Activated T-cell treated with anti-CD3 and anti-CD28 coated beads for 24 hours (primary cell): ENCODE results near the gene LY6G6C.

Experiments
- DNase-seq: peaks from one replicate; pipeline ENCODE4 v3.0.0-alpha.2; 2020; ENCODE audit warnings: low read depth

Gene LY6G6C

DNA sequence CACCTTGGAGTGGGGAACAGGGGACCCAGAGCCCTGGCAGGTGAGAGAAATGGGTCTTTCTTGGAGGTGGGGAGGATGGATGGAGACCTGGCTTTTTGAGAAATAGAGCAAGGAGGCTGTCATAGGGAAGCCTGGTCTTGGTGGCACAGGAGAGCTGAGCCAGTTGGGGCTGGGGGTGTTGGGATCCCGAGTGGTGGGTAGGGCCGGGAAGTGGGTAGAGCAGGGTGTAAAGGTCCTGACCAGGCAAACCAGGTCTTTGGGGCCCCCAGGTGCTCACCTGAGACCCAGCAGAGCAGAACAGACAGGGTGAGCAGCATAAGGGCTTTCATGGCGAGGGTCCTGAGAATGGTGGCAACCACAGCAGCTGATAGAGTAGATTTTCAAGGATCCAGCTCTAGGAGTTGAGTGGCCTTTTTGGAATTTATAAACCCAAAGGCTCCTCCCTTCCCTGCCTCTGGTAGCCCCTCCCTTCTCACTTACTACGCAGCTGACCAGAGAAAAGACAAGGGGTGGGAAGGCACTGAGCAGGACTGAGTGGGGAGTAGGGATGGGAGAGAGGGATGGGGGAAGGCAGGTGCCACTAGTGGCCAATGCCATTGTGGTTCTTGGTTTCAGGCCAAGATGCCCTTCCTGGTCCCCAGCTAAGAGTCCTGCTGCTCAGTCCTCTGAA lies at the start of gene LY6G6C:
Gene LY6G6C, minus strand, starts transcription at position 396 of the 670 bp plus-strand sequence. Its CDS starts 67 bp downstream, at position 329.
- DNase-seq: no peak

GRCh38 chr6:31770860-31771259 lies 49.3 kb upstream of the LY6G6C start:
- no peak for DNase-seq

DNA sequence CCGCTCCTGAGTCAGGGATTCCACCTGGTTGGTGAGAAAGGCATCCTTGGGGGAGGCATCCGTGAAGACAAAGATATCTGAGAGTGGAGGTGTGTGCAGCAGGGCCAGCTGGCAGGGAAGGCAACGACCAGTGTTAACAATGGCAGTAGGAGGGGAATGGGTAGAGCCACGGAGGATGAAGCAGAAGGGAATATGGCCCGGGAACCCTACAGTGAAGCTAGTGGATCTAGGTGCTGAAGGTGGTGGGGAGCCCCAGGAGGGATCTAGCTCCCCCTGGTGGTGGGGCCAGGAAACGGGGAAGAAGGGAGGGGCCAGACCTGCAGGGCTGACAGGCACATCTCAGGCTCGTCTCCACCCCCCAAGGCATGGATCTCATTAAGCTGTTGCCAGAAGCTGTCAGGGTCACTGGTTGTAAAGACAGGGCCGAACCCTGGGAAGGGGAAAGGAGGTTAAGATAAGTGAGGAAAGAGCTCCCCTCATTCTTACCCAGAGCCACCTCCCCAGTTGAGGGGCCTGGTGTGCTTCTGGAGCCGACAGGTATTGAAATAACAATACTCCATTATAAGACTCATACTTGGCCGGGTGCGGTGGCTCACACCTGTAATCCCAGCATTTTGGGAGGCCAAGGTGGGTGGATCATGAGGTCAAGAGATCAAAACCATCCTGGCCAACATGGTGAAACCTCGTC lies 48.3 kb upstream of the LY6G6C start:
- peak; percentile 76 for DNase-seq

GRCh38 chr6:31768363-31769257 lies 47.1 kb upstream of the LY6G6C start:
- no peak for DNase-seq

- DNase-seq: no peak
Measured at GRCh38 chr6:31767096-31767645, 45.6 kb upstream of the LY6G6C start.

DNA sequence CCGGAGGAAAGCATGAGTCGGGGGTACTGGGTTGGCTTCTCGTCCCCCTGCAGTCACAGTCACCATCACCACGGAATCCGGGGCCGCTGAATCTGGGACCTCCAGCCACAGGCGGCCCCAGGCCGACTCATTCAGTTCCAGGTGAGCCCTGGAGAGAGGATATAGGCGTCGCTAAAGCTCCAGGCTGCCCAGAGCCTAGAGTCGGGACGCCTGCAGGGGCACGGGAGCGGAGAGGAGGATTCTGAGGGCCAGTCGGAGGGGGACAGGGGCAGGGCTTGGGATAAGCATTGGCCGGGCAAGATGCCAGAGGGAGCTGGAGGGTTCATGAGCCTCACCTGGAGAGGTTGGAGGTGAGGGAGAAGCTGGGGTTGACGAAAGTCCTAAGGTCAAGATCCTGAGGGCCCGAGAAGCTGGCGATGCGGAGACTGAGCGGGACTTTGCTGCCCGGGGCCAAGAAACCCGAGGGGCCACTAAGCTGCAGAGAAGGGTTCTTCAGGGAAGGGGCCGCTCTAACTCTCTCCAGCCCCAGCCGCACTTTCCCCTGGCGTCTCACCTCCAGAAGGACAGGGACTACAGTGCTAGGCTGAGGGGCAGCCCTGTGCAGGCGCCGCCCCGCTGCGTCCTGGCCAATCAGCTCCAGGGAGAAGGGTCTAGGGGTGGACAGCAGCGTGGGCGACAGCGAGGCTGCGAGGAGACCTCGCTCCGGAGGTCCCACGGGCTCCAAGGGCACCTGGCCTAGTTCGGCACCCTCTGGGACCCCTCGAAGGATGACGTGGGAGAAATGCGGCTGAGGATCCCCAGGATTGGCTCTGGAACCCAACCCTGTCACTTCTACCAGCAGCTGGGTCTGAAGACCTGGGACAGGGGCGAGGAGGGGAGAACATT lies 44.6 kb upstream of the LY6G6C start:
- DNase-seq: no peak

DNA sequence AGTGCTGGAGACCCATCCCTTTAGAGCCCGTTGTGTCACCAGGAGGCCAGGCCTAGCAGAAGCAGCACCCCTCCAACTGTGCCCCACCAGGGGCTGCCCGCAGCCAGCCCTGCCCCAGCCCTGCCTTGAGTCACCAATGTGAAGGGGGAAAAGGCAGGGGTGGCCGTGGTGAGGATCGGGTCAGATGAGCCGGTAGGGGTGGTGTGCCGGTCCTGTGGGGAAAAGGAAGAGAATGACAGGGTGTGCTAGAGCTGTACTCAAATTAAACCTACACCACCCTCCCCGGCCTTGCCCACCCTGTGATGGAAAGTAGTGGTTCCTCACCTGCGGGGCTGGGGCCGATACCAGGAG lies 44.0 kb upstream of the LY6G6C start:
- no peak for DNase-seq

- no peak for DNase-seq
Measured at GRCh38 chr6:31764198-31764597, 42.7 kb upstream of the LY6G6C start.

- DNase-seq: no peak
Measured at GRCh38 chr6:31763619-31763940, 42.0 kb upstream of the LY6G6C start.

DNA sequence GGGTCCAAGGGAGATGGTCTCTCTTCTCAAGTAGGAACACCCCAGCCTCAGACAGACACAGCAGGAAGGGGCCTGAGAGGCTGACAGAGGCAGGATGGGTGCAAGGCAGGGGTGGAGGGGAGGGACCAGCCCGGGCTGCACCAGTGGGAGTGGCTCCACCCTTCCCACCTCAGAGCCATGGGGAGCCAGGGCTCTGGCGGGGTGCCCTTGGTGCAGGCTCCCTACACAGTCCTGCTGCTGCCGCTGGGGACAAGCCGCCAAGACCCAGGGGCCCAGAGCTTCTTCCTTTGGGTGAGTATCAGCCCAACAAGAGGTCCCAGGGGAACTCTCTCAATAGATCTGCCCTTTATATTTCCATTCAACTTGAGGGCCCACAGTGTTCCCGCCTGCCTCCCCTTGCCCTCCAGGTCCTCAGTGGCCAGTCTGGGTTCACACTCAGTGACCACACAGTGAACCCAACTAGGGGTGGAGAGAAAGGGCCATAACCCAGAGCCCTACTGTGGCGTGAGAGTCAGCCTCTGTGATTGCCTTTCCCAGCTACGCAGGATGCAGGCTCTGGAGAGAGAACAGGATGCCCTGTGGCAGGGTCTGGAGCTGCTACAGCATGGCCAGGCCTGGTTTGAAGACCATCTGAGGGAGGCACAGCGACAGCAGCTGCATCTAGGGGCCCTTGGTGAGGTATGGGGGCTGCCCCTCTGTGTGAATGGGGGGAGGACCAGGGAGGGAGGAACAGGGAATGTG lies 41.5 kb upstream of the LY6G6C start:
- no peak for DNase-seq

GRCh38 chr6:31762356-31762755 lies 40.8 kb upstream of the LY6G6C start, which contains the start of gene SAPCD1:
TSS of gene SAPCD1 (plus strand) at chr6:31762656. CDS start at chr6:31763055, 399 bp downstream.
- DNase-seq: no peak

DNA sequence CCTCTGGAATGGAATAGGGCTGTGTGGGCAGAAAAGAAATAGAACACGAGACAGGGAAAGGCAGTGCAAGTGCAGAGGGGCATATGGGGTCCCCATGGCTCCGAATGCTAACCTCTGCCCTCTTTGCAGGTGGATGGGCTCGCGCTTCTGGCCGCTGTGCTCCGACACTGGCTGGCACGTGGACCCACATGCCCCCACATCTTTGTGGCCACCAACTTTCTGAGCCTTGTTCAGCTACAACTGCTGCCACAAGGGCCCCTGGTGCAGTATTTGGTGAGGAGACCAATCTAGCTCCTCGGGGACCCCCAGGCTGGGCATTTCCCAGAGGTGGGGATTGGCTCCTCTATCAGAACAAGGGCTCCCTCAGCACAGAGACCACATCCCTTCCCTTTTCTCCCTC lies 39.8 kb upstream of the LY6G6C start:
- DNase-seq: no peak

DNA sequence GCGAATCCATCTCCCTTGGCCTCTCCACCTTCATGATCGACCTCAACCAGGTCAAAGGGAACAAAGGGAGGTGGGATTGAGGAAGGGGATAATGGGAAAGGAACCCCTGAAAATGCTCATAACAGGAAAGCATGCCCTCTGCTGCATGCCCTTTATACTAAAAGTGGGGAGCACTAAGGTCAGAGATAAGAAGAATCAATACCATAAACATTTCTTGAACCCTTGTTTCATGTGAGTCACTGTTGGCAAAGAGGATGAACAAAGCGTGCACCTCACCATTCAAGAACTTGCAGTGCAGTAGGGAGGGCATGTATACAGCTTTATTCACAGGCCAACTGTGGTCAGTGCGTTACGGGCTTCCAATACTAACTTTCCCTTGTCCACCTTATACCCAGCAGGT lies 39.2 kb upstream of the LY6G6C start:
- no peak for DNase-seq

- DNase-seq: no peak
Measured at GRCh38 chr6:31758281-31758680, 36.7 kb upstream of the LY6G6C start.

DNA sequence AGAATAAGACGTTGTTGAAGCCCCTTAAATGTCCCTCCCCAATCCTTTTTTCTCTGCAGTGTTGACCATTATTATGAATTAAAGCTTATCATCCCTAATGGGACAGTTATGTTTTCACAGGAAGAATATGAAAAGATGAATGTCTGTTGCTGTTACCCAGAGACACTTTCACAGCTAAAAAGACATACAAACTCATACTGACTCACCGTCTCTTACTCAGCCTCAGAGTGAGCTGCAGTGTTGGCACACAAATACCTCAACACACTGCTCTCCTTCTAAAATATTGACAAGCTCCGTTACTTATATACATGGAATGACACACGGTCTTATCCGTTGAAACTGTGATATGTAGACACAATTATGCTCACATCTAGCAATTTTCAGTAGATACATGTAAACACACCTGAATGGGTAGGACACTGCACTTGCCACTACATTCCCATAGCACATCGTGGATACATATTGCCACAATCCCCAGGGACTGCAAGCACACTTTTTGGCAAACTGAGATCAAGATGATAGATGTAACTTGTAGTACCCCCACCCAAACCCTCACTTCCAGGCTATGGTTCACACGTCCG lies 31.3 kb upstream of the LY6G6C start:
- no peak for DNase-seq

DNA sequence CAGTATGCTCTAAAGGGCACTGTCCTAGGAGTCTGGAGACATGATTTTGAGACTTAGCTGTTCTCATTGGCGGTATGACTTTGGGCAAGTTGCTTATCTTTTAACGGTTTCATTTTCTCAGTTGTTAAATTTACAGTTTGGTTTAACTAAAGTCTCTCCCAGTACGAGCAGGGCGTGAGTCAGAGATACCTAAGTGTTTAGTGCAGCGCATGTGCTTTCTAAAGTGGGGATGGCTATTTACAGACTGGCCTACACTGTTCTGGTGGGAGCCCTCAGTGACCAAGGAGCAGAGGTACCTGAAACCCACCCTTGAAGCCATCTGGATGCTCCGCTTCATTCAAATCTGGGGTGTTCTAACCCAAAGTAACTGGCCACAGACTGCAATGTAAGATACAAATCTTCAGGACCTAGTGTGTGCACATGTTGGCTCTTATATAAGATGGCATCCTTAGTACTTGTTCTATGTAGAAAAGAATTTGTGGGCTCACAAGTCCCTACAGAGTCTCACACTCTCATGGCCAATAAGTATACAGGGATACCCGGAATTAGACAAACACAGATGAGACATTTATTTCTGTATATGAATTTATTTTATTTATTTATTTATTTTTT lies 29.0 kb upstream of the LY6G6C start:
- DNase-seq: no peak

DNA sequence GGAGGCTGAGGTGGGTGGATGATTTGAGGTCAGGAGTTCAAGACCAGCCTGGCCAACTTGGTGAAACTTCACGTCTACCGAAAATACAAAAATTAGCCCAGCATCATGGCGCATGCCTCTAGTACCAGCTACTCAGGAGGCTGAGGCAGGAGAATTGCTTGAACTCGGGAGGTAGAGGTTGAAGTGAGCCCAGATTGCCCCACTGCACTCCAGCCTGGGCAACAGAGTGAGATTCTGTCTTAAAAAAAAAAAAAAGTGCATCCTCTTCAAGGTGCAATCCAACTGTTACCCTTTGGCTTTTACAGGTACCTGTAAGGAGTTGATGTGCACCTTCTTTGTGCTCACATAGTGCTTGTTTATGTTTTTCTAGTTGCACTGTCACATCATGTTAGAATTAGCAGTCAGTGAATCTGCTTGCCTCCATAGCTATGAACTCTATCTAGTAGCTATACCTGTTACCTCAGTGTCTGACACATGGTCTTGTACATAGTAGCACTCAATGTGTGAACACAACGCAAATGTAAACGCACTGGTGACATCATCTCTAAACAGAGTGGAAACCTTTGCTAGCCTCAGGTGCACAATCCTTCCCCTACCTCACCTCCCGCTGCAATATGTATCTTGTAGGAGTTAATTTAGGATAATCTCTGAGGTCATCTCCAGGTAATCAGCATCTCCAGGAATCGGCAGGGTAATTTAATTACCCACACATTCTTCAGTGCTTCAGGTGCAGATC lies 27.9 kb upstream of the LY6G6C start:
- no peak for DNase-seq

- DNase-seq: no peak
Measured at GRCh38 chr6:31744422-31744821, 22.9 kb upstream of the LY6G6C start.

- no peak for DNase-seq
Measured at GRCh38 chr6:31742894-31743293, 21.3 kb upstream of the LY6G6C start.
